Left lung (tissue), 10 donors: ENCODE results near the gene RASA3. TPM values are rescaled to one million over a fixed set of nuclear protein-coding genes. Genes with fewer than 3 reads are reported as not detected.
A peak's percentile ranks its signal among the peaks of the same experiment; 100 is the strongest.

Source experiments
- ATAC-seq: fragments of 200-7000 bp; cut with Tn5 transposase; one replicate; pipeline ENCODE4 v1.9.1; 2020; ENCODE audit warnings: moderate library complexity
- DNase-seq, 4 donors: peaks; one replicate each; pipeline ENCODE4 v3.0.0-alpha.2; 2013 to 2020
- H3K27ac ChIP-seq, 2 donors: fragments of 200-600 bp; sonication (generic) in 1 of 2; one replicate each; pipeline versions ENCODE4 v1.5.0 to v1.8.0; 2020 to 2021
- H3K27me3 ChIP-seq, 2 donors: fragments of 200-600 bp; sonication (generic) in 1 of 2; one replicate each; pipeline versions ENCODE4 v1.5.0 to v1.8.0; 2020 to 2021
- H3K36me3 ChIP-seq, 2 donors: fragments of 200-600 bp; sonication (generic) in 1 of 2; one replicate each; pipeline versions ENCODE4 v1.5.0 to v1.8.0; 2020 to 2021
- H3K4me1 ChIP-seq, 2 donors: fragments of 200-600 bp; one replicate each; pipeline ENCODE4 v1.8.0; 2021
- H3K4me3 ChIP-seq, 2 donors: fragments of 200-600 bp; sonication (generic) in 1 of 2; one replicate each; pipeline versions ENCODE4 v1.5.0 to v1.8.0; 2020 to 2021; ENCODE audit warnings: mild to moderate bottlenecking in 1 of 2
- H3K9me3 ChIP-seq, 2 donors: fragments of 200-600 bp; sonication (generic) in 1 of 2; one replicate each; pipeline versions ENCODE4 v1.5.0 to v1.8.0; 2020 to 2021
- CTCF ChIP-seq, 2 donors: fragments of 200-600 bp; sonication (generic) in 1 of 2; IDR thresholded peaks; one replicate each; pipeline versions ENCODE4 v1.5.0 to v1.8.0; 2021; ENCODE audit warnings: antibody characterized with exemption in 2 of 2
- intact Hi-C, 2 donors: fragments of 100-400 bp; cut with DNase I; formaldehyde crosslinking; loops; one replicate each; pipeline versions ENCODE4 v1.11.2 to v1.14.2; 2022
- polyA plus RNA-seq, 6 donors: library from polyadenylated mRNA; unstranded; fragments of 120-200 nt; gene quantifications; one replicate each; pipeline ENCODE4 v1.2.1, GENCODE V29; 2013; ENCODE audit not compliant: insufficient read length in 6 of 6
- total RNA-seq, 2 donors: library from RNA; stranded (reverse); fragmentation: NEBNext Ultra II Directional; extraction: Animal tissue kit (Norgen Biotek cat#: 25700); gene quantifications; one replicate each; pipeline ENCODE4 v1.2.1, GENCODE V29; 2021
- donor health status: DM: no; HTN: yes; CAD: no.
- donor health status: DM: no; HTN: no; CAD: no.

The RASA3 gene
- total and polyA plus RNA-seq, 8 donors: 11.4 to 22.2 (median 12.7) TPM

DNA sequence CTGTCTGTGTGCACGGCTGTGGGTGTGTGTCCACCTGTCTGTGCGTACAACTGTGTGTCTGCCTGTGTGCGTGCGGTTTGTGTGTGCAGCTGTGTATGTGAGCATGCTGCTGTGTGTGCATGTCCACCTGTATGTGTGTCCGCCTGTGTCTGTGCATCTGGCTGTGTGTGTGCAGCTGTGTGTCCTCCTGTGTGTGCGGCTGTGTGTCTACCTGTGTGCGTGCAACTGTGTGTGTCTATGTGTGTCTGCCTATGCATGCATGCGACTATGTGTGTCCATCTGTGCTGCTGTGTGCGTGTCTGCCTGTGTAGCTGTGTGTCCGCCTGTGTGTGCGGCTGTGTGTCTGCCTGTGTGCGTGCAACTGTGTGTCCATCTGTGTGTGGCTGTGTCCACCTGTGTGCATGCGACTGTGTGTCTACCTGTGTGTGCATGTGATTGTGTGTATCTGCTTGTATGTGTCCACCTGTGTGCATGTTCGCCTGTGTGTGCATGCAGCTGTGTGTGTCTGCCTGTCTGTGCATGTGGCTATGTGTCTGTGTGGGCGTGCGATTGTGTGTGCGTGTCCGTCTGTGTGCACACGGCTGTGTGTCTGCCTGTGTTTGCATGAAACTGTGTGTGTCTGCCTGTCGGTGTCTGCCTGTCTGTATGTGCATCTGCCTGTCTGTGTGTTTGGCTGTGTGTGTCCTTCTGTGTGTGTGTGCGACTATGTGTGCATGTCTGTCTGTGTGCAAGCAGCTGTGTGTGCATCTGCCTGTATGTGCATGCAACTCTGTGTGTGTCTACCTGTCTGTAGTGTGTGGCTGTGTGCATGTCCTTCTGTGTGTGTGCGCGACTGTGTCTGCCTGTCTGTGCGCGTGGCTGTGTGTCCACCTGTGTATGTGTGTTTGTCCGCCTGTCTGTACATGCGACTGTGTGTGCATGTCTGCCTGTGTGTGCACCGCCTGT, 101.5 kb downstream of the RASA3 start:
- H3K4me3 ChIP-seq: no peak overlapping the region
- no peaks in the 10 kb centered on the region for H3K27me3 ChIP-seq
- no peak overlapping the region for H3K27ac ChIP-seq
- H3K4me1 ChIP-seq: peaks cover 9 to 13% of the 10 kb centered on the region in 2 donors
- DNase-seq: peak in 1 of 4 donors; percentile 47
- no peak for TF ChIP-seq CTCF (IDR thresholded peaks at IDR 0.05)
- H3K9me3 ChIP-seq: no peaks in the 10 kb centered on the region
- peaks cover 0 to 20% of the 10 kb centered on the region in 2 donors for H3K36me3 ChIP-seq
- intact Hi-C loops: no loop called here
- no peak for ATAC-seq

DNA sequence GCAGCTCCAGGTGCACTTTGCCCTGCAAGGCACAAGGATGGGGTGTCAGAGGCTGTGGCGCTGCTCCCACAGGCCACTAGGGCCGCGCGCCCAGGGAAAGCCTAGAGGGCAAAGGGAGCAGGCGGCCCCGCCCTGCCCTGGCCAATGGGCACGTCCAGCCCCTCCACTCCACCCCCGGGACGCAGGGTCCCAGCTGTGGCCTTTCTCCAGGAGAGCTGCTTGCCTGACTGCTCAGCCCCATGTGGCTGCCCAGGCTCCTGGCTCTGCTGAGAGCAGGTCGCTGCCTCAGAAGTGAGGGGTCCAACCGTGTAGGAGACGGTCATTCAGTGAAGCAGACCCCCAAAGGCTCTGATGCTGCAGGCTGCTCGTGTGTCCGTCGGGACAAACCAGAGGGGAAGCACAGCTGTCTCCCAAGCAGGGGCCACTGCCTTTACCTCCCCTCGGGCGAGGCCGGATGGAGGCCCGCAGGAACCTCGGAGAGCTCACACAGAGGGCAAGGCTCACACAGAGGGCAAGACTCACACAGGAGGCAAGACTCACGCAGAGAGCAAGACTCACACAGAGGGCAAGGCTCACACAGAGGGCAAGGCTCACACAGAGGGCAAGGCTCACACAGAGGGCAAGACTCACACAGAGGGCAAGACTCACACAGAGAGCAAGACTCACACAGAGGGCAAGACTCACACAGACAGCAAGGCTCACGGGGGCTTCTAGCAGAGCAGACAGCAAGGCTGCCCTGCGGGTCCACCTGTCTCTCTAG, 102.4 kb downstream of the RASA3 start:
- Histone ChIP-seq H3K36me3 (peaks cover 0 to 26% of the 10 kb centered on the region in 2 donors), H3K4me3 (no peak overlapping the region), H3K27me3 (no peaks in the 10 kb centered on the region), H3K27ac (no peak overlapping the region), H3K4me1 (peaks cover 1 to 14% of the 10 kb centered on the region in 2 donors), H3K9me3 (no peaks in the 10 kb centered on the region)
- ATAC-seq: no peak
- peak in 1 of 4 donors; percentile 79 for DNase-seq
- intact Hi-C loops: no loop called here
- no peak for TF ChIP-seq CTCF (IDR thresholded peaks at IDR 0.05)

DNA sequence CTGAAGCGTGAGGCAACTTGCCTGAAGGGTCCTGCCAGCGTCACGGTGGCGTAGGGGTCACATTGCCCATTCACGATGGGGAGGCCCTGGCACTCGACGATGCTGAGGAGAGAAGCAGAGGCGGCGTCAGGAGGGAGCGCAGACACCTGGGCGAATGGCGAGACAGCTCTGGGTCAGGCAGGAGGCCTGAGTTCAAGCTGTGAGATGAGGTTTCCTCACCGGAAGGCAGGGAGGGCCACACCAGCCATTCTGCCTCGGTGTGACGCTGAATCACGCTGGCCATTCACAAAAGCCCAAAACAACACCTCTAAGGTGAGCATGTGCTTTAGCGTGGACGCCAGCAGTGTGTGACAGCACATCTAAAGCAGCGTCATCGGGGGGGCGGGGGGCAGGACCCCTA, 104.6 kb downstream of the RASA3 start:
- Histone ChIP-seq H3K27ac (no peak overlapping the region), H3K4me1 (peaks cover 0 to 14% of the 10 kb centered on the region in 2 donors), H3K36me3 (peaks cover 0 to 47% of the 10 kb centered on the region in 2 donors), H3K27me3 (no peaks in the 10 kb centered on the region), H3K9me3 (no peaks in the 10 kb centered on the region), H3K4me3 (no peak overlapping the region)
- intact Hi-C loops: no loop called here
- DNase-seq (peak in 1 of 4 donors; percentile 64), ATAC-seq (no peak)
- no peak for TF ChIP-seq CTCF (IDR thresholded peaks at IDR 0.05)

- intact Hi-C loops: no loop called here
- ATAC-seq: peak; percentile 33
Observed at GRCh38 chr13:114027046-114027715, 105.2 kb downstream of the RASA3 start.

More at GRCh38 chr13:114027046-114027715, 105.2 kb downstream of the RASA3 start:
- no peak overlapping the region for H3K4me3 ChIP-seq
- peak in 2 of 4 donors; percentile 39 to 79 for DNase-seq
- no peaks in the 10 kb centered on the region for H3K27me3 ChIP-seq
- peak overlapping the region; percentile 20 to 57 for H3K27ac ChIP-seq
- peaks cover 0 to 53% of the 10 kb centered on the region in 2 donors for H3K36me3 ChIP-seq
- H3K9me3 ChIP-seq: no peaks in the 10 kb centered on the region
- TF ChIP-seq CTCF (IDR thresholded peaks at IDR 0.05): no peak
- H3K4me1 ChIP-seq: peaks cover 0 to 14% of the 10 kb centered on the region in 2 donors
